ENCODE data around the gene IGSF22.
A peak's percentile ranks its signal among the peaks of the same experiment; 100 is the strongest.

Gene IGSF22

GRCh38 chr11:18743365-18743764 lies 17.4 kb upstream of the IGSF22 start:
- DNase-seq: no peak

DNA sequence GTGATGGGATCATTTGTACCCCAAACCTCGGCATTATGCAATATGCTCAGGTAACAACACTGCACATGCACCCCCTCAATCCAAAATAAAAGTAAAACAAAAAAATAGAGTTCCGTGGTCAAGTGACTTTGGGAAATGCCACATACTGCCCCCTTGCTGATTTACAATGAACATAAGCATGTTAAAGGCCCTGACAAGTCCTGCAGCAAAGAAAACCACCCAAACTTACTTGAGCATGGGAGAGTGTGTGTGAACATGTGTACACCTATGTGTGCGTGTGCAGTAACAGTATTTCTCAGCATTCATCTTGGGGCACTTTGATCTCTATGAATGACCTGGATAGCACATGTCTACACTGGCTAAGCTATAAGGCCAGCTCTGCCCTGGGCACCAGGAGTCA lies 15.8 kb upstream of the IGSF22 start:
- DNase-seq: no peak

- DNase-seq: no peak
Observed at GRCh38 chr11:18739685-18740084, 13.7 kb upstream of the IGSF22 start.

GRCh38 chr11:18737642-18738041 lies 11.7 kb upstream of the IGSF22 start:
- DNase-seq: no peak

- no peak for DNase-seq
Observed at GRCh38 chr11:18736590-18737148, 10.7 kb upstream of the IGSF22 start.

GRCh38 chr11:18733202-18733601 lies 7.2 kb upstream of the IGSF22 start:
- no peak for DNase-seq

DNA sequence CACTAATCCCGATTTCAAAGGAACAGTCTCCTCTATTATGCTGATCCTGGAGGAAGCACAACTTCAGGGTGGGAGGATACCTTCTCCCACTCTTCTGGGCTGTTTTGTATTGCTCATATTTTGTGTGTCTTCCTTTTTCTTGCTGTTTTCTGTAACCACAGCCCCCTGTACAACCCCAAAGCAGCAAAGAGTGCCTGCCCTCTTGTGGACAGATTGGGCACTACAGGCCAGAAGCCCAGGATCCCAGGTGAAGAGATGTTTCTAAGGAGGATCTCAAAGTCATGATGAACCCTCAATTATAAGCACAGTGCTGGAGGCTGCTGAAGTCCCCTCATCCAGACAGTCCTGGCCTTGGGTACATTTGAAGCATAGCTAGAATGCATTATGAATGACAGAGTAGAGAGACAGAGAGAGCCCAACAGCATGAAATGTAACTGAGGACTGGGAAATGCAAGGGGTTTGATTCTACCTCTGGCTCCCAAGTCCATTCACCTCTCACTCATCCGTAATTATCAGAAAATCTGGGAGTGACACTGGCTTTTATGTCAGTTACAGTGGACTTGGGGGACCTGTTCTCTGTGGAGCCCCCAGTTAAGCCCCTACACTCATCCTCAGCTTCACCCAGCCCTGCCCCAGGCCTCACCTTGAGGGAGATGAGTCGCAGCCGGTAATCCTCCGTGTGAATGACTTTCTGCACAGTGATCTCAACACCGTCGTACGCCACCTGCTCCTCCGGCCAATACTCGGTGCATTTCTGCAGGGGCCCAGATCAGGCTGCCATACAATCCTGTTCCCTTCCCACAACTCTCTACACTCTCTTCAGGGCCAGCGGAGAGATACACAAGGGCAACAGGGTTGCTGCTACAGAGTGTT lies 6.2 kb upstream of the IGSF22 start:
- peak; percentile 29 for DNase-seq

GRCh38 chr11:18731441-18731840 lies 5.5 kb upstream of the IGSF22 start:
- no peak for DNase-seq

GRCh38 chr11:18730020-18730419 lies 4.0 kb upstream of the IGSF22 start:
- no peak for DNase-seq

DNA sequence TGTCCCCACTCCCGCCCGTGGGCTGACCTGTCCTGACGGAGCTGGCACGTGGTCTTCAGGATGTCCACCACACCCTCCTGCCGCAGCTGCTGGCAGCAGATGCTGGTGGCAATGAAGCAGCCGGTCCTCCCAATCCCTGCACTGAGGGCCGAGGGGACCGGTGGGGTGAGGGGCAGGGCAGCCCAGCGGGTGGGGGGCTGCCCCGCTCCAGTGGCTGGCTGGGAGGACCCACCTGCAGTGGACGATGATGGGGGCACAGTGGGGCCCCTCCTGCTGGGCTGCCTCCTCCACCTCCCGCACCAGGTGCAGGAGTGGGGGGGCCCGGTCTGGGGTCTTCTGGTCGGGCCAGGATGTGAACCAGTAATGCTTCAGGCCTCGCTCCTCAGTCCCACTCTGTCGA lies 3.4 kb upstream of the IGSF22 start:
- no peak for DNase-seq

DNA sequence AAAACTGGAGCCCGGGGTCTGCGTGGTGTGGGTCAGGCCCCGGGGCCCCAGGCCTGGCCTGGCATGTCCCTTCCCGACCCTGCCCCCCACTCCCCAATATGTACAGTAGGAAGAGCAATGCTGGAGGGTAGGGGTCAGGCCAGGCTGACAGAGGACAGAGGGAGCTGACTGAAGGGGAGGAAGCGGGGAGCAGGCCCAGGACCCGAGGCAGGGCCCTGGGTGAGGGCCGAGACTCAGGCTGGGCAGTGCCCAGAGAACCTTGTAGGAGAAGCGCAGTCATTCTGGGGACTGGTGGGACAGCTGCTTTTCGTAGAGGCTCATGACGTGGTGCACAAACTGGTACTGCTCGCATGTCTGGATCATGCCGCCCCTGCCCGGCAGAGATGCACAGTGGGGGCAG lies 2.7 kb upstream of the IGSF22 start:
- DNase-seq: no peak

- no peak for DNase-seq
Observed at GRCh38 chr11:18727479-18728236, 1.7 kb upstream of the IGSF22 start.

- DNase-seq: peak; percentile 29
Observed at GRCh38 chr11:18723991-18724390, 2.0 kb downstream of the IGSF22 start.

DNA sequence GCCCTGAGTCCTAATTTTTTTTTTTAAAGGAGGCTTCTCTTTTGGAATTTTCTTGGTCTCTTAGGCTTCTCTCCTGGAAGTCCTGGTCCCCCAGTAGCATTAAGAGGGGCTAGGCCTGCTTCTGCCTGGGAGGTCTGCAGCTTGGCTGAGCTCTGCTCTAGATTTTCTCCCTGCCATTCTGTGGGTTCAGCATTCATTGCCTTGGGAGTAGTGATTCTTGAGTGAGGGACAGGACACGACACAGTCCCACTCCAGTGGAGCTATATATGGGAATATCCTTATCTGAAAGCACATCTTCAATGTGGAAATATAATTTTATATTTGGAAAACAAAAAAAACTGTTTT lies 3.7 kb downstream of the IGSF22 start:
- no peak for DNase-seq

DNA sequence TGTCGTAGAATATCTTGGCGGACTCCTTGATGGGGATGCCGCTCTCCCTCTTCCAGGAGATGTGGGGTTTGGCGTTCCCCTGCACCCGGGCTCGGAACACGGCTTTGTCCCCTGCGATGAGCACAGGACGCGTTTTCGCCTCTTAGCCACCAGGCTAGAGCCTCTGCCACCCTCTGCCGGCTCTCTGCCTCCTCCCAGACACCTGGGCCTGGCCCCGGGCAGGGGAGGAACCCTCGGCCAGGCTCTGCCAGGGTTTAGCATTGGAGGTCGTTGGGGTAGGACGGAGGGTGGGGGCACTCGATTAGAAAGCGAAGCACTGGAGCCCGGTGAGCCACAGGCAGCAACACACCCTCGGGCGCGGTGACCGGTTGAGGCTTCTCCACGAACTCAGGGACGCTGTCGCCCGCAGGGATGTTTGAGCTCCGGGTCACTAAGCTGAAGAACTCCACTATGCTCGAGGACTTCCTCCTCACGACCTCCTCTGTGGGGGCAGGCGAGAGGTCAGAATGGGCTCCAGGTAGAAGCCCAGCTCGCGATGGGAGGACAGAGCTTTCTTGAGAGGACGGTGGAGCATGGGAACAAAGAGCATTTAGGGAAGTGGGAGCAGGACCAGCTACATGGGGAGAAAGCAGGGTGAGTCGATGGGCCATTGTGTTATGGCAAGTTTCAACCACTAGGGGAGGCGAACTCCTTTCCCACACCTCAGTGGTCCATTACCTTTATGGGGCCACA lies 4.3 kb downstream of the IGSF22 start:
- DNase-seq: peak; percentile 43

DNA sequence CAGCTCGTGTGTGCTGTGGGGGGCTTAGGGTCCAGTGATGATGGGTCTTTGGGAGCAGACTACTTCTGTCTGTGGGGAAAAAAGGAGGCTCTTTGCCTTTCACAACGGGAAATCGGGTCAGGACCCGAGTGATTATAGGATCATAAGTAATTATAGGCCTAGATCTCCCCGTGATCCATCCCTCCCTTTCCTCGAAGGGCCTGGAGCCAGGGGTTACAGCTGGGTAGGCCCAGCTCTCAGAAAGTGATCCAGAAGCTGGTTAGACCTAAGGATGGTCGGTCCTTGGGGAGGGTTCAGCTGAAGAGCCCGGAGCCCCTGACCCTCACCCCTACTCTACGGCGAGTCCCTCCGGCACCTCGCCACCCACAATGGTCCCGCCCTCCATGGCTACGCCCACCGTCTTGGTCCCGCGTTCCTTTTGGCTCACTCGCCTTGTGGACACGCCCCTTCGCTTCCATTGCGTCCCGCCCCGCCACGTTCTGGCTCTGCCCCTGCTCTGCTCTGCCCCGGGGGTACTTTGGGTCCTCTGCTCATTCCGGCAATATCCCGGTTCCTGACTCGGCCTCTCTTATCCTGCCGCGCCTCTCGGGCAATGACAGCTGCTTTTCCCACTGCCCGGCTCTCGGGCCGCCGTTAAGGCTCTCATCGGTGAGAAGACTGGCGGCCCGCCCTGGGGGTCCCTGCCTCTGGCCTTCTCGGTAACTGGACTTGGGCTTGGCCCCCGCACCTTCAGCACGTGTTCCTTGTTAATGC lies 5.0 kb downstream of the IGSF22 start:
- peak; percentile 91 for DNase-seq

DNA sequence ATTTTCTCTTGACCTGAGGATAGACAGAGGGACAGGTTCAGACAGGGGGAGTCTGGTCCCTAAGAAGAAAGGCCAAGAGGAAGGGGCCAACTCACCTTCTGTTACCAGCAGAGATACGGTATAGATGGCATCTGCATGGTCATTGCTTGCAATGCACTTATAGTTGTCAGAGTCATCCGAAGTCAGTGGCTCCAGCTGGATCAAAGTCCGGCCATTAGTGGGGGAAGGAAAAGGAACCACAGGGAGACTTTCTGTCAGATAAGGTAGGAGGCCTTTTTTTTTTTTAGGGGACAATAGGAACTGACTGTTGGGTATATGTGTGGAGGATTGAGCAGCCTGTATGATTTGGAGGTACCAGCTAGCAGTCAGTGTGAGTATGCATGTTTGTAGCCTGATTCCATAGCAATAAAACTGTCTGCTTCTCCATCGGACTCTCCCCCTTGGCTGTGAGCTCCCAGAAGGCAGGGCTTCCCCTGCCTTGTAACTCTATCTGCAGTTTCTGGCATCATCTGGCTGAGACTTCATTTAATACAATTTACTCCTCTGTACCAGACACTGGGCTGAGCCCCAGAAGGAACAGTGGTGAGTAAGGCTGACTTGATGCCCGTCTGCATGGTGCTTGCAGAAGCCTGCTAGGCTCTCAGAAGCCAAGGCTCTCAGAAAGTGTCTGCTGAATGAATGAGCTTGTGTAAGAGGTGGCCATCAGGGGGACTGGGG lies 5.7 kb downstream of the IGSF22 start:
- no peak for DNase-seq

- no peak for DNase-seq
Observed at GRCh38 chr11:18715476-18715875, 10.5 kb downstream of the IGSF22 start.

DNA sequence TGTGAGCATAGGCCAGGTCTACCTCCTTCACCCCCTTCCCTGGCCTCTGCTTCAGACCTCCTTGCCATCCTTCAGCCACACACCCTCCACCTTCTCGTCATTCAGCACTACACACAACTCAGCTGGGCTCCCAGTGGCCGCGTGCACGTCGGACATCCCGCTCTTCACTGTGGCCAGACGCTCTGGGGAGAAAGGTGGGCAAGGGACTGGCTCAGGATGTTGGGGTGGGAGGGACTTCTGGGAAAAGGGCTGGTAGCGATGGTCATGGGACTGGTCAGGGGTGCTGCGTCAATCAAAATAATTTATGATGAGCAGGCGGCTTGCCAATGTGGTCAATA lies 11.6 kb downstream of the IGSF22 start:
- DNase-seq: no peak

GRCh38 chr11:18713646-18714442 lies 12.1 kb downstream of the IGSF22 start:
- DNase-seq: no peak

DNA sequence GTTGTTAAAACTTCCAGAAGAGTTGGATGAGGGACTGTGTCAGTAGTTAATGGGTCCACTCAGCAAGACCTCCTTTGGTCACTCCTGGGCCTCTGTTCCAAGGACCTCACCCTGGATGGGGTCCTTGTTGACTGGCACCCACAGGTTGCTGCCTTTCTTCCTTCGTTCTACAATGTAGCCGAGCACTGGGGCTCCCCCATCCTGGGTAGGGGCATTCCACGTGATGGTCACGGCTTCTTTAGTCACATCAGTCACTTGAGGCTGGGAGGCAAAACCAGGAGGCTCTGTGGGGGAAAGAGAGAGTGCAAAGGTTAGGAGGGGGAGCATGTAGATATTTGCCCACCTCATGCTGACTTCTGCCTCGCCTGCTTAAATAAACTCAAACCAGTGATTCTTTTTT lies 15.4 kb downstream of the IGSF22 start:
- no peak for DNase-seq

Measured in NCI-H1105 (cell line).